GM12801 (cell line): ENCODE data around the gene ETV4.

Experiments
- CTCF ChIP-seq: IDR thresholded peaks from one replicate; pipeline ENCODE4 v1.5.1; 2011; ENCODE audit warnings: control low read depth; ENCODE audit not compliant: insufficient read length; ENCODE audit errors: extremely low read depth

The ETV4 gene

GRCh38 chr17:43529947-43530287 is 16.2 kb downstream of the ETV4 start:
- no peak for TF ChIP-seq CTCF

GRCh38 chr17:43528988-43529814 is 16.9 kb downstream of the ETV4 start:
- no peak for TF ChIP-seq CTCF

GRCh38 chr17:43528319-43528987 is 17.7 kb downstream of the ETV4 start:
- TF ChIP-seq CTCF: no peak

GRCh38 chr17:43526886-43527648 is 19.1 kb downstream of the ETV4 start:
- no peak for TF ChIP-seq CTCF

- no peak for TF ChIP-seq CTCF
Measured at GRCh38 chr17:43524945-43525575, 21.1 kb downstream of the ETV4 start.

GRCh38 chr17:43521389-43521788 is 24.8 kb downstream of the ETV4 start:
- no peak for TF ChIP-seq CTCF

GRCh38 chr17:43517615-43518386 is 28.3 kb downstream of the ETV4 start:
- TF ChIP-seq CTCF: no peak
